HG02798 (cell line): ENCODE data around the gene AGXT.

Source experiments
- ATAC-seq: cut with Tn5 transposase; IDR thresholded peaks from one replicate; pipeline ENCODE4 v1.9.1; 2021; ENCODE audit warnings: mild to moderate bottlenecking; ENCODE audit not compliant: unreplicated experiment, poor library complexity

Gene AGXT

GRCh38 chr2:240896394-240896793 lies 27.8 kb downstream of the AGXT start:
- ATAC-seq = no peak

GRCh38 chr2:240896871-240897692 lies 28.5 kb downstream of the AGXT start:
- no peak for ATAC-seq

GRCh38 chr2:240898108-240898730 lies 29.6 kb downstream of the AGXT start:
- ATAC-seq = no peak

- no peak for ATAC-seq
Observed at GRCh38 chr2:240898731-240899467, 30.3 kb downstream of the AGXT start.

GRCh38 chr2:240899468-240899865 lies 30.8 kb downstream of the AGXT start:
- no peak for ATAC-seq

GRCh38 chr2:240900141-240900860 lies 31.7 kb downstream of the AGXT start:
- no peak for ATAC-seq

- ATAC-seq = no peak
Observed at GRCh38 chr2:240901986-240902614, 33.5 kb downstream of the AGXT start.

- no peak for ATAC-seq
Observed at GRCh38 chr2:240902615-240903041, 34.0 kb downstream of the AGXT start.

GRCh38 chr2:240903191-240904060 lies 34.8 kb downstream of the AGXT start:
- ATAC-seq = no peak

- ATAC-seq = no peak
Observed at GRCh38 chr2:240904216-240905175, 35.9 kb downstream of the AGXT start.

GRCh38 chr2:240905176-240905781 lies 36.7 kb downstream of the AGXT start:
- ATAC-seq = no peak

GRCh38 chr2:240906141-240906910 lies 37.7 kb downstream of the AGXT start, which contains the start of gene CROCC2:
CROCC2 (plus strand) TSS chr2:240906336; CDS start chr2:240906514, 178 bp downstream.
- no peak for ATAC-seq

- ATAC-seq = no peak
Observed at GRCh38 chr2:240906911-240907590, 38.4 kb downstream of the AGXT start.

GRCh38 chr2:240909216-240909974 lies 40.8 kb downstream of the AGXT start:
- no peak for ATAC-seq

- ATAC-seq = no peak
Observed at GRCh38 chr2:240911641-240912265, 43.1 kb downstream of the AGXT start.
